Liver (tissue), 3 donors: Measurements from ENCODE around the gene GIT2.

Source experiments
- CTCF ChIP-seq: fragments of 150-350 bp; IDR thresholded peaks from 2 replicates; pipeline ENCODE4 v1.5.1; 2017; ENCODE audit warnings: improper control_type of control experiment, low read depth, low read length; ENCODE audit not compliant: missing input control
- GABPA ChIP-seq, 2 donors: IDR thresholded peaks in 1 of 2; conservative IDR thresholded peaks in 1 of 2; 2 replicates each; pipeline ENCODE4 v1.6.1; 2016; ENCODE audit warnings: antibody characterized with exemption in 2 of 2, mild to moderate bottlenecking in 1 of 2, moderate library complexity in 1 of 2
- JUND ChIP-seq, 2 donors: IDR thresholded peaks; 2 replicates each; pipeline ENCODE4 v1.6.1; 2016; ENCODE audit warnings: antibody characterized with exemption in 2 of 2
- NR2F2 ChIP-seq: IDR thresholded peaks from 2 replicates; pipeline ENCODE4 v1.6.1; 2016; ENCODE audit warnings: antibody characterized with exemption
- RXRA ChIP-seq, 2 donors: IDR thresholded peaks; 2 replicates each; pipeline ENCODE4 v1.6.1; 2017 to 2018; ENCODE audit warnings: antibody characterized with exemption in 2 of 2, mild to moderate bottlenecking in 1 of 2
- SP1 ChIP-seq: IDR thresholded peaks from 2 replicates; pipeline ENCODE4 v1.6.1; 2018; ENCODE audit warnings: antibody characterized with exemption, mild to moderate bottlenecking
- TAF1 ChIP-seq: conservative IDR thresholded peaks from 2 replicates; pipeline ENCODE4 v1.6.1; 2016; ENCODE audit warnings: antibody characterized with exemption, mild to moderate bottlenecking
- TF ChIP-seq, protein P1 (sequence below): IDR thresholded peaks from 2 replicates; pipeline ENCODE4 v1.6.1; 2016; ENCODE audit warnings: antibody characterized with exemption, mild to moderate bottlenecking
- donor health status: healthy.
- donor health status: healthy.

DNA sequence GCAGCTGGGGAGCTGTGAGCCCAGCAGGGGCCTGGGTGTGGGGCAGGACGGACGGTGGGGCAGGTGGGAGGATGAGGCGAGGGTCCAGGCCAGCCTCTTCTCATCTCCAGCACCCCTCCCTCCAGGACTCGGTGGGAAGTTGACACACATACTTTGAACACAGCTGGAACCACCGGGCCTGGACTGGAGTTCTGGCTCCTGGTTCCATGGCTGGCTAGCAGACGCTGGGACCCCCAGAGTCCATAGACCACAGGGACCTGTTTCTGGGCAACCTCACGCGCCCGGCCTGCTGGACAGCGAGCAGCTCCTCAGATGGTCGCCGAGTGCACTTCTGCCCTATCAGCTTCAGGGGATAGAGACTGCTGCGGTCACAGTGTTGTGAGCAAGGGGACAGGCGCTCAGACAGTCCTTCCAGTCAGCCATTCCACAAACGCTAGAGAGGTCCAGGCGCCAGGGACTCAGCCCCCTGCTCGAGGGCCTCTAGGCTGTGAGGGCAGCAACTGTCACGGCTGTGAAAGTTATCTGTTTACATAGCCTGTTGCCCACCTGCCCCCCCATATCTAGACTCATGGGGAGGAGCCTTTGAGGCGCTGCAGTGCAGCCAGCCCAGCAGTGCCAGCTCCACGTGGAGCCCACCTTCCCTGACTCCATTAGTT is 70.9 kb downstream of the GIT2 start:
- TF ChIP-seq CTCF (no peak), RXRA (IDR thresholded peaks at IDR 0.05) (no peak), GABPA (IDR thresholded peaks at IDR 0.05 in 1 of 2, conservative IDR thresholded peaks at IDR 0.05 in 1 of 2) (no peak), JUND (IDR thresholded peaks at IDR 0.05) (no peak), SP1 (no peak), TAF1 (no peak), NR2F2 (no peak)
- TF ChIP-seq, protein P1, sequence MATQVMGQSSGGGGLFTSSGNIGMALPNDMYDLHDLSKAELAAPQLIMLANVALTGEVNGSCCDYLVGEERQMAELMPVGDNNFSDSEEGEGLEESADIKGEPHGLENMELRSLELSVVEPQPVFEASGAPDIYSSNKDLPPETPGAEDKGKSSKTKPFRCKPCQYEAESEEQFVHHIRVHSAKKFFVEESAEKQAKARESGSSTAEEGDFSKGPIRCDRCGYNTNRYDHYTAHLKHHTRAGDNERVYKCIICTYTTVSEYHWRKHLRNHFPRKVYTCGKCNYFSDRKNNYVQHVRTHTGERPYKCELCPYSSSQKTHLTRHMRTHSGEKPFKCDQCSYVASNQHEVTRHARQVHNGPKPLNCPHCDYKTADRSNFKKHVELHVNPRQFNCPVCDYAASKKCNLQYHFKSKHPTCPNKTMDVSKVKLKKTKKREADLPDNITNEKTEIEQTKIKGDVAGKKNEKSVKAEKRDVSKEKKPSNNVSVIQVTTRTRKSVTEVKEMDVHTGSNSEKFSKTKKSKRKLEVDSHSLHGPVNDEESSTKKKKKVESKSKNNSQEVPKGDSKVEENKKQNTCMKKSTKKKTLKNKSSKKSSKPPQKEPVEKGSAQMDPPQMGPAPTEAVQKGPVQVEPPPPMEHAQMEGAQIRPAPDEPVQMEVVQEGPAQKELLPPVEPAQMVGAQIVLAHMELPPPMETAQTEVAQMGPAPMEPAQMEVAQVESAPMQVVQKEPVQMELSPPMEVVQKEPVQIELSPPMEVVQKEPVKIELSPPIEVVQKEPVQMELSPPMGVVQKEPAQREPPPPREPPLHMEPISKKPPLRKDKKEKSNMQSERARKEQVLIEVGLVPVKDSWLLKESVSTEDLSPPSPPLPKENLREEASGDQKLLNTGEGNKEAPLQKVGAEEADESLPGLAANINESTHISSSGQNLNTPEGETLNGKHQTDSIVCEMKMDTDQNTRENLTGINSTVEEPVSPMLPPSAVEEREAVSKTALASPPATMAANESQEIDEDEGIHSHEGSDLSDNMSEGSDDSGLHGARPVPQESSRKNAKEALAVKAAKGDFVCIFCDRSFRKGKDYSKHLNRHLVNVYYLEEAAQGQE, result no peak
